Gastroesophageal sphincter (tissue), 3 donors: Measurements from ENCODE around the gene DENND6B.

Experiments
- EP300 ChIP-seq: sonication (generic); formaldehyde crosslinking; IDR thresholded peaks from one replicate; pipeline ENCODE4 v1.6.1; 2017; ENCODE audit warnings: antibody characterized with exemption, mild to moderate bottlenecking
- POLR2A ChIP-seq, 2 donors: fragments of 450-650 bp; IDR thresholded peaks; one replicate each; pipeline ENCODE4 v1.6.1; 2017; ENCODE audit warnings: antibody characterized with exemption in 2 of 2, mild to moderate bottlenecking in 2 of 2, moderate library complexity in 1 of 2
- POLR2AphosphoS5 ChIP-seq: sonication (generic); formaldehyde crosslinking; IDR thresholded peaks from one replicate; pipeline ENCODE4 v1.6.1; 2017; ENCODE audit warnings: antibody characterized with exemption
- TF ChIP-seq, protein P1 (sequence below), 4 experiments: fragments of 200-600 bp in 2 of 4; fragments of 450-650 bp in 2 of 4; sonication (generic) in 1 of 4; IDR thresholded peaks; one replicate each; pipeline ENCODE4 v1.5.1; 2017 to 2019; ENCODE audit warnings: antibody characterized with exemption in 4 of 4, mild to moderate bottlenecking in 2 of 4, moderate library complexity in 2 of 4

DNA sequence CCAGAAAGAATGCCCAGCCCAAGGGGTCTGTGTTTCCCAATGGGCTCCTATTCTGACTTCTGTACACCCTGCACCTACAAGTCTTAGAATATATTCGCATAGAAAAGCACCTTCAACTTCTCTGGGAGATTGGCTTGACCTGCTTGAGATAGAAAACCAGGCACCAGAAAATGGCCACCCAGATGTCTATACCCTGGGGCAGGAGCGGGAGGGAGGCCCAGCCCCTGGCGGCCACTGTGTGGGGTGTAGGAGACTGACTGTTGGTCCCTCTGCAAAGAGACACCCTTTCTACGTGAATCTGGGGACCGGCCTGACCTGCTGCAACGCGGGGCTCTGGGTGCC lies 8.5 kb downstream of the DENND6B start:
- TF ChIP-seq POLR2A (IDR thresholded peaks at IDR 0.05) (no peak), POLR2AphosphoS5 (no peak), EP300 (no peak)
- TF ChIP-seq, protein P1, sequence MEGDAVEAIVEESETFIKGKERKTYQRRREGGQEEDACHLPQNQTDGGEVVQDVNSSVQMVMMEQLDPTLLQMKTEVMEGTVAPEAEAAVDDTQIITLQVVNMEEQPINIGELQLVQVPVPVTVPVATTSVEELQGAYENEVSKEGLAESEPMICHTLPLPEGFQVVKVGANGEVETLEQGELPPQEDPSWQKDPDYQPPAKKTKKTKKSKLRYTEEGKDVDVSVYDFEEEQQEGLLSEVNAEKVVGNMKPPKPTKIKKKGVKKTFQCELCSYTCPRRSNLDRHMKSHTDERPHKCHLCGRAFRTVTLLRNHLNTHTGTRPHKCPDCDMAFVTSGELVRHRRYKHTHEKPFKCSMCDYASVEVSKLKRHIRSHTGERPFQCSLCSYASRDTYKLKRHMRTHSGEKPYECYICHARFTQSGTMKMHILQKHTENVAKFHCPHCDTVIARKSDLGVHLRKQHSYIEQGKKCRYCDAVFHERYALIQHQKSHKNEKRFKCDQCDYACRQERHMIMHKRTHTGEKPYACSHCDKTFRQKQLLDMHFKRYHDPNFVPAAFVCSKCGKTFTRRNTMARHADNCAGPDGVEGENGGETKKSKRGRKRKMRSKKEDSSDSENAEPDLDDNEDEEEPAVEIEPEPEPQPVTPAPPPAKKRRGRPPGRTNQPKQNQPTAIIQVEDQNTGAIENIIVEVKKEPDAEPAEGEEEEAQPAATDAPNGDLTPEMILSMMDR (IDR thresholded peaks at IDR 0.05) = no peak
